NT2/D1 (cell line): ENCODE results near the gene SMG9.

Experiments used
- YY1 ChIP-seq: IDR thresholded peaks from 2 replicates; pipeline ENCODE4 v1.6.1; 2011; ENCODE audit not compliant: insufficient read length, insufficient read depth
- ZNF274 ChIP-seq: IDR thresholded peaks from 2 replicates; pipeline ENCODE4 v1.6.1; 2011; ENCODE audit warnings: mild to moderate bottlenecking, low read depth, low read length

- TF ChIP-seq ZNF274 (no peak), YY1 (no peak)
These were observed 12.6 kb upstream of the SMG9 start for GRCh38 chr19:43767316-43767715.
